ENCODE results near the gene SSTR4. TPM values are rescaled to one million over a fixed set of nuclear protein-coding genes. Genes with fewer than 3 reads are reported as not detected.

SSTR4 gene
- total RNA-seq, 2 experiments from 2014 or later = not detected

DNA sequence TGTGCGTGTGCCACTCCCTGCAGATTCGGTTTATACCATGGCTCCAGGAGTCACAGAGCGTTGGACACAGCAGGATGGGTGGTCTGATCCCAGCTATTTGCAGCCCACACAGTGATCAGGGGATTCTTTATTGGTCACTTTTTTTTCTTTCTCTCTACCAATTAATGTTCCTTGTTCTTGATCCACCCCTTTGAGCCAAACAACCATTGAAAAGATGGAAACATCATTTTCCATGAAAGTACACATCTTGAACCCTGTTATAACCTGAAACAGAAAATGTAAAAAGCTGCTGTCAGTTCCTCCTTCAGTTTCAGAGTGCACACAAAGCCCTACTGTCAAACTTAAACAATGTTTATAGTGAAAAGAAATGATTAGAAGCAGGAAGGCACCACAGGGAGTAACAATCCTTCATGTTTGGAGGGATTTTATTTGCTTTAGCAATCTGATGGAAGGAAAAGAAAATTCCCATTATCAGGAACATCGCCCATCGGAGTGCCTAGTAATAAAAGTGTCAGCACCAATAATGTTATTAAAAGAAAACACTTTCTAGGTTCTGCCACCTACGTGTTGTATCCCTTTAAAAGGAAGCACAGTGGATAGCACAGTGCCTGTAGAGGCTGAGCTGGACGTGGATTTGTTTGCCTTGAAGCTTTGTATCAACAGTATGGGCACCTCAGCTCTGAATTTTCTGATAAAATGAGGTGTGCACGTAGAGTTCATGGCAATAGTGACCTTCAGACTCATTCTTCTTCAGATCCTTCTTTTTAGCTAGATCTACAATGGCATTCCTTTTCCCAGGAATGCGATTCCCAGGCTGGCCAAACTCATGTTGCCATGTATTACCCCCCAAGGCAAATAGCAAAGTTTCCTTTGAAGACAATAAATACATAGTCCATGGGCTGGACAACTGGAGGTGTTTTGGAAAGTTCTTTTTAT is 30.4 kb downstream of the SSTR4 start:
- intact Hi-C loops (cut with micrococcal nuclease; ENCODE audit: unreplicated experiment) = no loop called here
- Histone ChIP-seq H3K9me3 (ENCODE audit: low read length) (no peaks in the 10 kb centered on the region), H3K9me2 (ENCODE audit: insufficient read depth, low read length) (no peaks in the 10 kb centered on the region), H3K36me3 (ENCODE audit: insufficient read depth, low read length) (no peaks in the 10 kb centered on the region), H3K4me1 (ENCODE audit: insufficient read depth, low read length, poor library complexity, severe bottlenecking) (no peaks in the 10 kb centered on the region), H4K20me1 (ENCODE audit: insufficient read depth, low read length) (no peaks in the 10 kb centered on the region), H3K4me3 (ENCODE audit: low read depth, low read length, poor library complexity, severe bottlenecking) (no peak overlapping the region), H3K4me2 (ENCODE audit: low read length) (no peak overlapping the region), H2AFZ (ENCODE audit: low read length) (no peak overlapping the region), H3K27ac (ENCODE audit: low read depth, low read length, poor library complexity, severe bottlenecking) (no peak overlapping the region), H3K79me2 (ENCODE audit: insufficient read depth, low read depth, low read length) (no peaks in the 10 kb centered on the region)
- TF ChIP-seq EZH2phosphoT487 (IDR thresholded peaks at IDR 0.05; ENCODE audit: borderline replicate concordance, low read depth, low read length) = no peak
- TF ChIP-seq, protein P1, sequence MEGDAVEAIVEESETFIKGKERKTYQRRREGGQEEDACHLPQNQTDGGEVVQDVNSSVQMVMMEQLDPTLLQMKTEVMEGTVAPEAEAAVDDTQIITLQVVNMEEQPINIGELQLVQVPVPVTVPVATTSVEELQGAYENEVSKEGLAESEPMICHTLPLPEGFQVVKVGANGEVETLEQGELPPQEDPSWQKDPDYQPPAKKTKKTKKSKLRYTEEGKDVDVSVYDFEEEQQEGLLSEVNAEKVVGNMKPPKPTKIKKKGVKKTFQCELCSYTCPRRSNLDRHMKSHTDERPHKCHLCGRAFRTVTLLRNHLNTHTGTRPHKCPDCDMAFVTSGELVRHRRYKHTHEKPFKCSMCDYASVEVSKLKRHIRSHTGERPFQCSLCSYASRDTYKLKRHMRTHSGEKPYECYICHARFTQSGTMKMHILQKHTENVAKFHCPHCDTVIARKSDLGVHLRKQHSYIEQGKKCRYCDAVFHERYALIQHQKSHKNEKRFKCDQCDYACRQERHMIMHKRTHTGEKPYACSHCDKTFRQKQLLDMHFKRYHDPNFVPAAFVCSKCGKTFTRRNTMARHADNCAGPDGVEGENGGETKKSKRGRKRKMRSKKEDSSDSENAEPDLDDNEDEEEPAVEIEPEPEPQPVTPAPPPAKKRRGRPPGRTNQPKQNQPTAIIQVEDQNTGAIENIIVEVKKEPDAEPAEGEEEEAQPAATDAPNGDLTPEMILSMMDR (conservative IDR thresholded peaks at IDR 0.05; ENCODE audit: low read length) = no peak
- CTCF ChIA-PET (ENCODE audit: unreplicated experiment) = no interaction called here
- POLR2A ChIA-PET = no interaction called here
- BruUV-seq (replicated peaks) = no TSS peak
- no peak for DNase-seq (ENCODE audit: low spot score)

DNA sequence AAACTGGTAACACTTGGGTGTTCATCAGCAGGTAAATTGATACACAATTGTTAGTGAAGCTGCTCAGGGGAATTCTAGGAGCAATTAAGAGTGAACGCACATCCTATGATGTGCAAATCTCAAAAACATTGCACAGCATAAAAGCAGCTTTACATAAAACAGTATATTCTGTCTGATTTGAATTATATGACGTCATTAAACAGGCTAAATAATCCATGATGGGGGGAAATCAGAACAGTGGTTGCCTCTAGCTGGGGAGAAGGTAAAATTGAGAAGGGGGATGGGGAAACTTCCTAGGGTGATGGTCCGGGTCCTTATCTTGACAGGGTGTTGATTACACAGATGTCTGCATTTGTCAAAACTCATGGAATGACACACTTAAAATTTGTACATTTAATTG is 31.7 kb downstream of the SSTR4 start:
- H3K36me3 ChIP-seq (ENCODE audit: insufficient read depth, low read length) = no peaks in the 10 kb centered on the region
- POLR2A ChIA-PET = no interaction called here

More for the DNA sequence above, 31.7 kb downstream of the SSTR4 start:
- no TSS peak for BruUV-seq (replicated peaks)
- Histone ChIP-seq H3K4me3 (ENCODE audit: low read depth, low read length, poor library complexity, severe bottlenecking) (no peak overlapping the region), H4K20me1 (ENCODE audit: insufficient read depth, low read length) (no peaks in the 10 kb centered on the region), H2AFZ (ENCODE audit: low read length) (no peak overlapping the region), H3K9me2 (ENCODE audit: insufficient read depth, low read length) (no peaks in the 10 kb centered on the region), H3K79me2 (ENCODE audit: insufficient read depth, low read depth, low read length) (no peaks in the 10 kb centered on the region), H3K27ac (ENCODE audit: low read depth, low read length, poor library complexity, severe bottlenecking) (no peak overlapping the region), H3K4me2 (ENCODE audit: low read length) (no peak overlapping the region), H3K4me1 (ENCODE audit: insufficient read depth, low read length, poor library complexity, severe bottlenecking) (no peaks in the 10 kb centered on the region), H3K9me3 (ENCODE audit: low read length) (no peaks in the 10 kb centered on the region)
- intact Hi-C loops (cut with micrococcal nuclease; ENCODE audit: unreplicated experiment) = no loop called here
- no peak for DNase-seq (ENCODE audit: low spot score)
- CTCF ChIA-PET (ENCODE audit: unreplicated experiment) = no interaction called here
- TF ChIP-seq, protein P1 (conservative IDR thresholded peaks at IDR 0.05; ENCODE audit: low read length) = no peak
- no peak for TF ChIP-seq EZH2phosphoT487 (IDR thresholded peaks at IDR 0.05; ENCODE audit: borderline replicate concordance, low read depth, low read length)
